Central memory CD4-positive, alpha-beta T cell (primary cell): ENCODE data around the gene MED13L.

Experiments used
- DNase-seq: peaks from one replicate; pipeline ENCODE4 v3.0.0; 2022

The MED13L gene

DNA sequence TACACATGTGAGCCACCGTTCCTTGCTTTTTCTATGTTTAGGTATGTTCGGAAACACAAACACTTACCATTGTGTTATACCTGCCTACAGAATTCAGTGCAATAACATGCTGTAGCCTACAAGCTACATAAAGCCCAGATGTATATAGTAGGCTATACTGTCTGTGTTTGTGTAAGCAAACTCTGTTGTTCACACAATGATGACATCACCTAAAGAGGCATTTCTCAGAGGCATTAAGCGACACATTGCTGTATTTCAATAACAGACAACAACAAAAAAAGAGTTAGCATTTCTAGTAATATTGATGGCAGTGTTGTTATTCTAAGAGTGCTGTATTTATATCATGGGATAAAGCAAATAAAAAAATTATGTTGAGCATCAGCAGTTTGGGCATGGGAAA lies 70.2 kb downstream of the MED13L start:
- no peak for DNase-seq

DNA sequence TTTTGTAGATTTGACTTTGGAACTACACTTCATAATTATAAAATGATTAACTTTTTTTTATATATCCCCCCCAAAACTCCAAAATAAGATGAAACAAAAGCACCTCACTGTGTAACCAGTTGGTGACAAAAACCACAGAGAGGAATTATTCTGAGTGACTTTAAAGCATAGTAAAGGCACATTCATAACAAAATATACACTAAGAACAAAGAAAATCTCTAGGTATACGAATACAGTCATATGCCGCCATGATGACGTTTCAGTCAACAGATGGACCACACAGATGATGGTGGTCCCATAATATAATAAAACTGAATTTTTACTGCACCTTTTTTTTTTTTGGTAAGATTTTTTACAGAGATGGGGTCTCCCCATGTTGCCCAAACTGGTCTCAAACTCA lies 70.7 kb downstream of the MED13L start:
- DNase-seq, result no peak

DNA sequence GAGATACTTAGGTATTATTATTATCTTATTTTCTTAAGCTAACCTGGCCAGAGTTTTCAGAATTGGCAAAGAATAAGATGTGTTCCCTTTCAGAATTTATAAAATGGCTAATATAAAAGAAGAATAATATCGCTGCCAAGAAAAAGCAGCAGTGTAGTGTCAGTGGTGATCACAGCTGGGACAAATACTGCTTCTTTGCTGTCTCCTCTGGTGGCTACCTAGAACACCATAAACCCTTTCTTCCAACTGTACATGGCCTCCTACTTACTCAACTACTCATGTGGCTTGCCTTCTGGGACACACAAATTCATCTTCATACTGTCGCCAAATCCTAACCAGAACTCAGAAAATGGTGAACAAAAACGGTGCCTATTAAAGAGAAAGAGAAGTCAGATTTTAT lies 72.7 kb downstream of the MED13L start:
- no peak for DNase-seq

DNA sequence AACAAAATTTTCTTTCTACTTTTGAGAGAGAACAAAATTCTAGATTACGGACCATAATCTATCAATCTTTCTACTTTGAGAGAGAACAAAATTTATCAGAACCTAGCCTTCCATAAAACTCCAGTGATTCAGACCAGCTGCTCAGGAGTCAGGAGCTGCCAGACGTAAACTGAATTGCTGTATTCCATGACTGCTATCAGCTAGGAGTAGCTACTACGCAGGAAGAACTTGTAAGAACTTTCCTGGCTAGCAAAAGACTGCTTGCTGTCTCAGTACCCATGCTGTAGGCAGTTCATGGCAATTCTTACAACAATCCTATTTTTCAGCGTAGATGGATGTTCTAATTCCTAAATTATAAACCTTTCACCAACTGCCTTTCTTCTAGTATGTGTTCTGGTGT lies 73.3 kb downstream of the MED13L start:
- no peak for DNase-seq

DNA sequence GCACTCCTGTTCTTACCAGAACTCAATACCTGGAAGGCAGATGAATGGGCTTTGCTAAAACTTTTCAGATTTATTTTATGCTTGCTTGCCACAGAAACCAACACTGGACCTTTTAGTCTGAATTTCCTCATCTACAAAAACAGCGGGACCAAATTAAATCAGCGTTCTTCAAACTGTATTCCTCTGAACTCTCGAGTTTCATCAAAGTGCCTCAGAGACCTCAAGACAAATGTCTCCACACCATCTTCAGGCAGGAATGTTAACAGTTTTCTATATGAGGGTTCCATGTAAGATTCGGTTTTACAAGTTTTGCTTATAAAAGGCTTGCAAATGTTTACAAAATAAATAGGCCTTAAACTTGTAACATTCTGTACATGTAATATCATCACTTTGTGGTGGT lies 74.6 kb downstream of the MED13L start:
- DNase-seq, result no peak

DNA sequence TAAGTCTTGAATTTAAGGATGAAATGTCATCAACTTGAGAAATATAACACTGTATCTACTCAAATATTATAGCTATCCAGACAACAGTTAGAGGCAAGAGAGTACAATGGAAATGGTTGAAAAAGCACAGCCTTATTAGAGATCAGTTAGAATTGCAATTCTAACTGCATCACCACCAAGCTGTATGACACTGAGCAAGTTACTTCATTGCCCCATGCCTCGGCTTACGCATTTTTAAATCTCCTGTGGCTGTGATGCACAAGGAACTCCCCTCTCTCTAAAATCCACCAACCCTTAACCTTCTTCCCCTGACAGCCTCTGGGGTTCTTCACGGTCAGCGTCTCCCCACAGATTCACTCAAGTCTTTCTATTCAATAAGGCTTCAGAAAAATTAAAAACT lies 75.1 kb downstream of the MED13L start:
- no peak for DNase-seq

DNA sequence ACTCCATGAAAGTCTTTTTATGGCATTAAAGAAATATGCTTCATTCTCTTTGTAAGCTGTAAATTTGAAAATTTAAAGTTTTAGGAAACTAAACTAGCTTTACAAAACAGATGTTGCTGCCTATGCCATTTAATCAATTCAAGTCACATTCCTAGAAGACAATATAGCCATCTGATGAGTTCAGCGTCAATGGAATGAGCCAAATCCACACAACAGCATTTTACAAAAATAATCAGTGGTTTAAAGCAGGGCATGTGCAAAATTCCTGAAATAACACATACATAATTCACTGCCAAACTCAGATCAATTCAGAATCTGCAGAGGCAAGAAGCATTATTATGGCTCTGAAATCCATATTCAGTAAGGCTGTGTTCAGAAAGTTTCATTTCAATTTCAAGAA lies 75.6 kb downstream of the MED13L start:
- no peak for DNase-seq

DNA sequence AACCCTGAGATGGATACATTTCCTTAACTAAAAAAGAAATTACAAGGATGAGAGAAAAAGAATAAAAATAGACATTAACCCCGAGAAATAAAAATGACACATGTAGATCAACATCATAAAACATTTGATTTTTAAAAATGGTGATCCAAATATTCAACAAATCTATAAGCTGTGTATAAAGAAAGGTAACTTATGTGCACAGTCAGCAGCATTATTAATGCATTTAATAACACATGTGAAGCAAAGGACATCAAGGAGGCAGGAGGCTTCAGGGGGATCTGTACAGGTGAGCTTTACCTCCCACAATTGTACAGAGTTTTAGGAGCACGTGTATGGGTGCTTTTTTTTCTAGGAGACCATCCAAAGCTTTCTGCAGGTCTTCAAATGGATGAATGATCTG lies 76.1 kb downstream of the MED13L start:
- no peak for DNase-seq

DNA sequence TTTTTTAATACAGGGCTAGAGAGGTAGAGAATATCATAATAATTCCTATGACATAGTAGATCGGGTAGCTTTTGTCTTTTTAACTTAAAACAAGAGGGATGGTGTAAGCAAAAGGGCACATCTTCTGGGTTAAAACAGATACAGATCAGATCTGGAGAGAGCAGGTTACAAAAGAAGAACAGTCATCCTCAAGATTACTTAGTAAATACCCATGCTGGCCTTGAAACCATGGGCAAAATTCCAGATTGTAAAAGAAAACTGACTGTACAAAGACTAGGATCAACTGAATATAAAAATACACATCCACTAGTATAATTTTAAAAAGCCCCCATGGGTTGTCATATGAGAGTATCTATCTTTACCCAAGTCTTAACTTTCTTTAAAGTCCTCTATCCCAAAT lies 76.7 kb downstream of the MED13L start:
- no peak for DNase-seq

DNA sequence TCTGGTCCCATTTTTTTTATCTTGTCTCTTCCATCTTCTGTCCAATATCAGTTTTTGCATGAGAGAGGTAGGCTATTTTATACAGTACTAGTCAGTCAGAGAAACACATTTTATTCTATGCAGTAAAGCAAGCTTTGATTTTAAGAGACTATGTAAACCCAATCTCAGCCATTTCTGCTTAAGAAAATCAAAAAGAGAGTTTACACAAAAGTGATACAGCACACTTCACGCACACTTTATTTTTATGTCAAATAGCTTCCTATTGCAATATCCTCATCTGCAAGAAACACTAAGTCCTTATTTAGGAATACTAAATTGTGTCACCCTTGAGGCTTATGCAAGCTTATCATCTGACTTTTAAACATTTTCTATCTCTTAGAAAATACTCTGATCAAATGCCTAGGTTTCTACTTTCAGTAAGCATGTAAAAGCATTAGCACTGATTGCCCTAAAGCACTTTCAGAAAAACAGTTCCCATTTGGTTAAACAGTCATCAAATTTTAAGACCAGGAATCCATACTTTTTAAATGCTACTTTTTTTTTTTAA lies 78.3 kb downstream of the MED13L start:
- no peak for DNase-seq

DNA sequence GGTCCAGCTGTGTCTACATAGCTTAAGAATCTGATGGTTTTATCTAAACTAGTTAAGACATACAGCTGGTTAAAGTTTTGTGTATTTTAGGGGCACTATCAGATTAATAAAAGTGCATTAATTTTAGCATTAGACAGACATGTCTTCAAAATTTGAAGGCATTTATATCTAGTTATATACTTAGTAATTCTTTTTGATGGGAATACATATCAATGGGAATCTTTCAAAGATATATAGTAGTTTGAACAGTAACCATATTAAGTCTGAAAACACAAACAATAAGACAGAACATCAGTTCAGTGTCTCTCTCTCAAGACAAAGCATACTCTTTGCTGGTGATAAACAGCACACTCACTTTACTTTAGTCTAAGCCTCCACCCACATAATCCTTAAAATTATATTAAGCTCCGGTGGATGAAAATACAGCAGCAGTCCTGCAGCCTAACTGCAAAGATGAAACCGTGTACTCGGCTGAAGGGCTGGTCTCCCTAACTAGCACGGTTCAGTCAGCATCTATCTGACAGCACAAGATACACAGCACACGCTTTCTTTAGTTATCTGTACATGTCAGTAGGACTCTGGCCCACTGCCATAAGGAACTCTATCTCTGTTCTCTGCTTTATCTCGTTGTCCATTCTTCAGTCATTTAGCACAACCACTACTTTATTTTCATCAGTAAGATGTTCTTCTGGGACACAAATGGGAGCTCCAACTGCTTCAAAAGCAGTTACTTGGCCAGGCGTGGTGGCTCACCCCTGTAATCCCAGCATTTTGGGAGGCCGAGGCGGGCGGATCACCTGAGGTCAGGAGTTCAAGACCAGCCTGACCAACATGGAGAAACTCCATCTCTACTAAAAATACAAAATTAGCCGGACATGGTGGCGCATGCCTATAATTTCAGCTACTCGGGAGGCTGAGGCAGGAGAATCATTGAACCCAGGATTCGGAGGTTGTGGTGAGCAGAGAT lies 80.5 kb downstream of the MED13L start:
- no peak for DNase-seq

DNA sequence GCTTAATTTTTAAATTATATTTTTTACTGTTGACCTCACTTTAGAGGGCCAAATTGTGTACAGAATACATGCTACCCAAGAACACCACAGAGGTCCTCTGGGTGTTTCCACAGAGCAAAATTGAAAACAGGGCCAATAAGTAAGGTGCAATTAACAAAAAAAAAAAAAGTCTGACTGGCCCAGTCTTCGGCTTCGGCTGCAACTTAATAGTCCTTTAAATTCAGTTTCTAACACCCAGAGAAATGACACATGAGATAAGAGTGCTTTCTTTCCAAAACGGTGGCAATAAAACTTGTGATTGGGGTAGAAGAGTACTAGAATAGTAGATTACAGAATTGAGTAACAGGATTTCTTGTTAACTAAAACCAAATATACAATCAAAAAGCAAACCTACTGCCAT lies 81.3 kb downstream of the MED13L start:
- no peak for DNase-seq

DNA sequence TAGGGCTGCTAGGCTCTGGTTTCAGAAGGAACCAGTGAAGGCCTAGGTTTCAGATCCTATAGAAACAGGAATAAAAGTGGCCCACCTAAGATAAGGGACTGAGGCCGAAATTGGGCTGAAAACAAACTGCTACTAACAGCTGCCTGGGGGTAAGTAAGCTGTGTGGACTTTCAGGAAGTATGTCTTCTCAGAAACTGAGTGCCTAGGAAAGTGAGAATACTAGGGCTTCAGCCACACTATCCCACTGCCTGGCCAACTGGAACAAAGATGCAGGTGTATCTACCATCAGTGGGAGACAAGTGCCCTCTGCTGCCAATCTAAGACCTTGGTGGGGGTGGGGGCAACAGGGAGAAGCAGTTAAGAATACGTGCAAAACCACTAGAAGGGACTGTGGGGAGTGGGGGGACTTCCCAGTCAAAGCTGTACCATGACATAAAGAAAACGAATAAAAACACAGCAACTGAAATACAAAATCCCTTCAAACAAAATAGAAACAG lies 82.5 kb downstream of the MED13L start:
- DNase-seq, result peak; percentile 46

DNA sequence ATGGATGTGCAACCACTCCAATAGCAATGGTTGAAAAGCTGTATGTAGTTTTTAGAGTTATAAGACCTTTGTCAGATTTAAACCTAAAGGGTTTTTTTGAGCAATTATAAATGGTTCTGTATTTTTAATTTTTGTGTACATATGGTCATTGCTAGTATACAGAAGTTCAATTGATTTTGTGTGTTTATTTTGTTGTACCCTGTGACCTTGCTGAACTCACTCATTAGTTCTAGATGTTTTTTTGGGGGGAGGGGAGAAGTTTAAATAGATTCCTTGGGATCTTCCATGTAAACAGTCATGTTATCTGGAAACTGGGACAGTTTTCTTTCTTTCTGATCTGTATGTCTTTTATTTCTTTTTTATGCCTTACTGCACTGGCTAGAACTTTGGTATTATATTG lies 87.8 kb downstream of the MED13L start:
- DNase-seq, result no peak

DNA sequence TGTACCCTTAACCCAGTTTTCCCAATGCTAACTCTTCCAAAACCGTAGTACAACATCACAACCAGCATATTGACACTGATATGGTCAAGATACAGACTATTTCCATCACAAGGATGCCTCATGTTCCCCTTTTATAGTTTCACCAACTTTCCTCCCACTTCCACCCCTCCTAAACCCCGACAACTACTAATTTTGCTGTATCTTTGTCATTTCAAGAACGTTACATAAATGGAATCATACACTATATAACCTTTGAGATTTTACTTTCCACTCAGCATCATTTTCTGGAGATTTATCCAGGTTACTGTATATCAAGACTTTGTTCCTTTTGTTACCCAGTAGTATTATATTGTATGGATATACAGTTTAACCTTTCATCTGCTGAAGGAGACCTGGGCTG lies 88.9 kb downstream of the MED13L start:
- DNase-seq, result no peak

DNA sequence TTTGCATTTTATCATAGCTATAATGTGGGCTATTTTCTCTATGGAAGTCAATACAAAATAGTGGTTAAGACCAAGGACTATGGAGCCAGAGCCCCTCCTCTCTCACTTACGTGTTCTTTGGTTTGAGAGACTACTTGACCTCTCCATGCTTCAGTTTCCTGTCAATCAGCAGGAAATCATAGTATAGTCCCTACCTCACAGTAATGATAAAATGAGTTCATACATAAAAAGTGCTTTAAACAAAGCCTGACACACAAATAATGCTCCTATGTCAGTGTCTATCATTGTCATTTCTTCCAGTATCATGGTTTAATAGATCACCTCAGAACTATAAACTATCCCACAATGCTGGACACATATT lies 90.4 kb downstream of the MED13L start:
- DNase-seq, result no peak

DNA sequence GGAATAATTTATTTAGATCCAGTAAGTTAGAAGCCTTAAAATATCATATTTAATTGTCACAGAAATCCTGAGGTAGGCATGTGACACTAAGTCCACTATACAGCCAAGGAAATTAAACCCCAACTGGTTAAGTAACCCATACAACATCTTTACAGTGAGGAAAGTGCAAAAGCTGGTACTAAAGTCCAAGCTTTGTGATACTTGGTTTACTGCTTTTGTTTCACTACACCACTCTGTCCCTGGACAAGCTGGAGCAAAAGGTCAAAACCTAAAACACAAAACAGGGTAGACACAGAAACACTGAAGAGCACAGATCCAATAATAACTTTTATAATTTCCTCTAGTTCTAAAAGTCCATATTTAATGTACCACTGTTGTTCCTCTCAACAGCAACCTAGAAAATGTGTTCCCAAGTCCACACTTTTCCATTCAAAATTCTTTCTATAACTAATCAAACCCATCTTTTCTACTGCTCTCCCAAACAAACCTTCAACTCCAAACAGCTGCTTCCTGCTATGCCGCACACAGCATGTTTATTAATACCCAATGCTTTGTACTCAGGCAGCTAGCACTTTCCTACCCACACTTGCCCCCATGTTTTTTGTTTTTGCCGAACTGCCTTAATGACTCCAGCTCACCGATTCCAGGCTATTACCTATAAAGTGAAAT lies 90.9 kb downstream of the MED13L start:
- no peak for DNase-seq

DNA sequence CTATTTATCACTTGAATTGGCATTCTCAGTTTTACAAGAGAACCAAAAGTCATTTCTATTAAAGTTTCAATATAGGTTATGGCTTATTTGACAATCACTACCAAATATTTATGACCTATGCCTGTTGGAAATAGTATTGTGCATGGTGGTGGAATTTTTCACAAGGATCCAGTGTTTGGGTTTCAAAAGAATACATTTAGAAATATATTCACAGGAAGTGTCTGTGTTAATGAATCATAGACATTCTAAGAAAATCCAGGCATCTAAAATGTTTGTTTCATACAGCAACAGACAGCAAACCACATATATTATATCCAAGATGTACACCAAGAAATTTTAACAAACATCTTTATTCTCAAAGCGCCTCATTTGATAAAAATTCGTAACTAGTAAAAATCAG lies 92.7 kb downstream of the MED13L start:
- no peak for DNase-seq

DNA sequence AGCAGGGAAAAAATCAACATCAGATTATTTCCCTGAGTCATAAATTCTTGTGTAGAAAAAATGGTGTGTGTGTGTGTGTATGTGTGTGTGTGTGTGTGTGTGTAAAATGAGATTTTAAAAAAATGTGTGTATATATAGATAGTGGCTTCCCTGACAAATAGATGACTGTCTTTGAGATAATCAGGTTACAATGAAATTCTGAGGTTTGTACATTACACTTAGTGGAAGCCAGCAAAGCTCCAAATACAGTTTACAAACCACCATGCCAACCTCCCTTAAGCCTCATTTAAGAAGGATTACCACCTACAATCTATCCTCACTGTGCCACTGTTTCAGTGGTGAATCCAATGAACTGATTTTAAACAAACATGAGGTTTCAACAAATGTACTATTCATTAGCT lies 93.8 kb downstream of the MED13L start:
- DNase-seq, result no peak

DNA sequence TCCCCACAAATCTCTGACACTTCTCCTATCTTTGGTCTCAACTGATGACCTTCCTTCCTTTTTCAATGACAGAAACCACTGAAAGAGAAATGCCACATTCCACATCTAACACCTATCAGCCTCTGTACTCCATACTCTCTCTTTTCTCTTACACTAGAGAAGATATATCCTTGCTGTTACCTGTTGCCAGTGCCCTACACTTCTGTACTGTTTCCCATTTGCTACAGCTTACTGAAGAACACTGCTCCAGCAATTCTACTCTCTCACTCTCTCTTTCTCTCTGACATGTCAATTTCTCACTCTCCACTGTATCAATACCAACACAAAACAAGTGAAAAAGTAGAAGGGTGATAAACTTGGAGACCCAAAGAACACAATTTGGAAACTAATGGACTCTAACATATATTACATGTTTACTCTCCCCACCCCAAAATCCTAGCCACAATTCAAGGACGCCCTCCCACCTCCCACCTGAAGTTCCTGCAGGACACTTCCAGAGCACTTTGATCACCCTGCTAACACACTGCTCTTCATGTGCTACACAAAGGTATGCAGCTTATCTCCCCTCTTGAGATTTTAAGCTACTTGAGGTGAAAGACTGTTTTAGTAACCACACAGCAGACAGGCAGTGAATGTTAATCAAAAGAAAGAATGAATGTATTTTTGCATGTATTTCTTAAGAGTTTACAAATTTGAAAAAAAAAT lies 95.0 kb downstream of the MED13L start:
- DNase-seq, result no peak

DNA sequence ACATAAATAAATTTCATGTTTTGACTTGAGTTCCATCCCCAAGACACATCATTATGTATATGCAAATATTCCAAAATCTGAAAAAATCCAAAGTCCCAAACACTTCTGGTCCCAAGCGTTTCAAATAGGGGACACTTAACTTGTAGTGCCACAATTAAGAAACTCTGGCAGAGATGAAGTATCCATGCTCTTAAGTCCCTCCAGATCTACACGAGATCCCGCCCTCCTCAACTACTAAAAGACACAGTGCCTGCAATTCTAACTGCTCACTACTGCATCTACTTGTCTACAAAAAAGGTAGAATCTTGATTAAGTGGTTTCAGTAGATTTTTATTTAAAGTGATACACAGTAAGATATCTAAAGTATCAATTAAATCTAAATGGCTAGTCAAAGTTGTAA lies 97.0 kb downstream of the MED13L start:
- DNase-seq, result no peak

DNA sequence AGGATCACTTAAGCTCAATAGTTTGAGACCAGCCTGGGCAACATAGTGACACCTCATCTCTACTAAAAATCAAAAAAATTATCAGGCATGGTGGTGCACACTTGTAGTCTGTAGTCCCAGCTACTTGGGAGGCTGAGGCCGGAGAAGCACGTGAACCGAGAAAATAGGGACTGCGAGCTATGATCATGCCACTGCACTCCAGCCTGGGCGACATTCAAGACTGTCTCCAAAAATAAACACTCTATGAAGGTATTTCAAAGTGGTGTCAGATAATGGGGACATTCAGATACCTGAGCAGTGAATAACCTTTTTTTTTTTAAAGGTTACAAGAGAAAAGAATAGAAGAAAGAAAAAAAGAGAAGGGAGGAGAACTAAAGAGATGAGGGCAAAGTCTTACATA lies 98.1 kb downstream of the MED13L start:
- no peak for DNase-seq

DNA sequence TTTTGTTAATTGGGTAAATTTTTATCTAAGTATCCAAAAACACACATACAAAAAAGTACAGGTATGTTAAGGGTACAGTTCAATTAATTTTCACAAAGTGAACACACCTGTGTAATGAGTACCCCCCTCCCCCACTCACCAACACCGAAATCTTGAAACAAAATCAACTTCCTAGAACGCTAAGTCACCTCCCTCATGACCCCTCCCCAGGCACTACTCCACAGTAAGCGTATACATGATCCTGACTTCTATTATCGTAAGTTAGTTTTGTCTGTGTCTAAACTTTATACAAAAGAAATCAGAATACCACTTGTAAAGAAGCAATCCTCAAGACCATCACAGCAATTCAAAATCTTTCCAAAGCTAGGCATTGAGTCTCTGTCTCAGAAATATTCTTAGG lies 100.5 kb downstream of the MED13L start:
- DNase-seq, result no peak
